ENCODE results near the gene HOXA13.

The HOXA13 gene

GRCh38 chr7:27207348-27207985, 7.6 kb upstream of the HOXA13 start:
- no peak for DNase-seq (ENCODE audit: low read depth)

- no peak for DNase-seq (ENCODE audit: low read depth)
Observed at GRCh38 chr7:27205325-27206280, 5.7 kb upstream of the HOXA13 start.

GRCh38 chr7:27204851-27205322, 5.0 kb upstream of the HOXA13 start:
- peak; percentile 62 for DNase-seq (ENCODE audit: low read depth)

GRCh38 chr7:27203964-27204594, 4.2 kb upstream of the HOXA13 start:
- DNase-seq (ENCODE audit: low read depth), result no peak

- DNase-seq (ENCODE audit: low read depth), result no peak
Observed at GRCh38 chr7:27203365-27203953, 3.6 kb upstream of the HOXA13 start.

GRCh38 chr7:27202862-27203134, 2.9 kb upstream of the HOXA13 start:
- no peak for DNase-seq (ENCODE audit: low read depth)

GRCh38 chr7:27202018-27202861, 2.3 kb upstream of the HOXA13 start:
- DNase-seq (ENCODE audit: low read depth), result no peak

- no peak for DNase-seq (ENCODE audit: low read depth)
Observed at GRCh38 chr7:27201580-27202017, 1.7 kb upstream of the HOXA13 start.

GRCh38 chr7:27200761-27201579, 1.1 kb upstream of the HOXA13 start:
- peak; percentile 45 for DNase-seq (ENCODE audit: low read depth)

- peak; percentile 48 for DNase-seq (ENCODE audit: low read depth)
Observed at GRCh38 chr7:27198871-27199801, 755 bp downstream of the HOXA13 start.

GRCh38 chr7:27198138-27198841, 1.6 kb downstream of the HOXA13 start:
- peak; percentile 37 for DNase-seq (ENCODE audit: low read depth)

GRCh38 chr7:27197137-27198042, 2.5 kb downstream of the HOXA13 start:
- DNase-seq (ENCODE audit: low read depth), result peak; percentile 35

- DNase-seq (ENCODE audit: low read depth), result peak; percentile 87
Observed at GRCh38 chr7:27196287-27196767, 3.6 kb downstream of the HOXA13 start.

- DNase-seq (ENCODE audit: low read depth), result peak; percentile 72
Observed at GRCh38 chr7:27194686-27195379, 5.1 kb downstream of the HOXA13 start.

GRCh38 chr7:27194002-27194352, 5.9 kb downstream of the HOXA13 start:
- DNase-seq (ENCODE audit: low read depth), result no peak

GRCh38 chr7:27193335-27194001, 6.4 kb downstream of the HOXA13 start:
- peak; percentile 78 for DNase-seq (ENCODE audit: low read depth)
